GM18505 (cell line): Measurements from ENCODE around the gene ABHD17B.
"Not testable (repeated sequence)": the region's sequence is repeated elsewhere in the genome, so short reads cannot be mapped to it uniquely, and the experiment has no call there.

Experiments
- ATAC-seq: cut with Tn5 transposase; IDR thresholded peaks from one replicate; pipeline ENCODE4 v1.9.1; 2021; ENCODE audit not compliant: unreplicated experiment
- POLR2A ChIP-seq: IDR thresholded peaks from 4 replicates; pipeline ENCODE4 v1.6.1; 2011; ENCODE audit warnings: borderline replicate concordance; ENCODE audit not compliant: insufficient read depth, insufficient read length; ENCODE audit errors: extremely low read depth

ABHD17B gene

DNA sequence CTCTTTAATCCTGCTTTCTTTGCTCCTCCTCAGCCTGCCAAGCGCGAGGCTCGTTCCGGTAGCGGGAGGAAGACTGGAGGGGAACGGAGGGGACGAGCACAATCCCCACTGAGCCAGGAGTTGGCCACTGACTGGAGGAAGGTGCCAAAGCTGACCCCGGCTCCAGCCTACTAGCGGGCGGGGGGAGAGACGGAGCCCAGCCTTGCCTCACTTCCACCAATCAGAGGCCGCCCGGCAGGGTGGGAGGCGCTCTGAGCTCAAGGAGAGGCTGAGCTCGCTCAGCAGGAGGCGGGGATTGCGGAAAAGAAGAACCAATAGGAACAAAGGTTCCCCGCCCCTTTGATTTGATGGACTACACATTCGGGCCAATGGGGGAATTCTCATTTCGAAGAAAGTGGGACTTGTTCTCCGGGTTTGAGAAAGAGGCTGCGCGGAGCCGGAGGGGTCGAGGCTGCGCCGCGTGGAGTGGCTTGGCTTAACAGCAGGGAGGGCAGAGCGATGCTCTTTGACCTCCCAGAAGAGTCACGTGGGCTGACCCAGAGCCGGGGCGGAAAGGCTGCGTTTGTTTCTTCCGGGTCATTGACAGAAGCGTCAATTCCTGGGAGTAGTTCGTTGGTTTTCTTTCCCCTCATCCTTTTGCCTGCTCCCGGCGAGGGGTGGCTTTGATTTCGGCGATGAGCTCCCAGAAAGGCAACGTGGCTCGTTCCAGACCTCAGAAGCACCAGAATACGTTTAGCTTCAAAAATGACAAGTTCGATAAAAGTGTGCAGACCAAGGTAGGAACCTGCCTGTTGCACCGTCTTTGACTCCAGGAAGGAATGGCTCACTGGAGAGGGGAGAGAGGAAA, at the start of gene ABHD17B, which contains the start of gene C9orf85:
Gene ABHD17B (minus strand): TSS at position 133 of the 847 bp plus-strand sequence. CDS start 36,113 bp downstream, outside the sequence.
Gene C9orf85 (plus strand): TSS at position 579 of the 847 bp plus-strand sequence. CDS start 96 bp downstream, at position 675.
- peak; percentile 98 for TF ChIP-seq POLR2A

DNA sequence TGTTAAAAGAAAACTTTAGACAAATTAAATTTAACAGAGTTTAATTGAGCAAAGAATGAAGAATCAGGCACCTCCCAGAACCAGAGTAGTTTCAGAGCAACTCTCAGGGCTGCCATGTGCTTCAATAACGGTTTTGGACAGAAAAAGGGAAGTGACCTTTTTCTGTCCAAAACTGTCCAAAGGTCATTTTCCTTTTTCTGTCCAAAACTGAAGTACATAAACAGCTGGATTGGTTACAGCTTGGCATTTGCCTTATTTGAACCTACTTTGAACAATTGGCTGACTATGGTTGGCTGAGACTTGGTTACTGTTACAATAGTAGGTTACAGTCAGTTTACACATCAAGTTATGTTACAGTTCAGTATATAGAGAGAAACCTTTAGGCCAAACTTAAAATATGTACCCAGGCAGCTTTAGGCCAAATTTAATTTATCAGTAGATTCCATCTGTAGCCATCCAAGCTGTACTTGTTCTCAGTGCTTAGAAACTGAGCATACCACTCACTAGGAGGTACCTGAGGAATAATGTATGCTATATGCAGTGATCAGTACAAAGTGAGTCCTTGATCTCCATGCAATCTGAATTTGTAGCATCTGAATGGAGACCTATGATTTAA, 44.4 kb upstream of the ABHD17B start:
- ATAC-seq: peak; percentile 69
- no peak for TF ChIP-seq POLR2A

More for the DNA sequence above, at the start of gene ABHD17B, which contains the start of gene C9orf85:
- peak; percentile 92 for ATAC-seq

DNA sequence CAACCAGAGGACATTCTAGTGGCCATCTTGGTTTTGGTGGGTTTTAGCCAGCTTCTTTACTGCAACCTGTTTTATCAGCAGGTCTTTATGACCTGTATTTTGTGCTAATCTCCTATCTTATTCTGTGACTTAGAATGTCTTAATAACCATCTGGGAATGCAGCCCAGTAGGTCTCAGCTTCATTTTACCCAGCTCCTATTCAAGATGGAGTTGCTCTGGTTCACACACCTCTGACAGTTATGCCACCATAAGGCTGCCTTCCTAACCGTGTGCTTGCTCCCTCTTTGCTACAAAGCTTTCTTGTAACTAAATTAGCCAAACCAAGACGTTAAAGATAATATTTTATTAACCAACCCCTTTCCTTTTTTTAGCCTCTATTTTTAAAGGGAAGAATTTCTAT, 43.7 kb upstream of the ABHD17B start:
- not testable (repeated sequence) for ATAC-seq

- no peak for TF ChIP-seq POLR2A
- ATAC-seq: no peak
These were observed 33.9 kb upstream of the ABHD17B start for GRCh38 chr9:71944754-71945375.

DNA sequence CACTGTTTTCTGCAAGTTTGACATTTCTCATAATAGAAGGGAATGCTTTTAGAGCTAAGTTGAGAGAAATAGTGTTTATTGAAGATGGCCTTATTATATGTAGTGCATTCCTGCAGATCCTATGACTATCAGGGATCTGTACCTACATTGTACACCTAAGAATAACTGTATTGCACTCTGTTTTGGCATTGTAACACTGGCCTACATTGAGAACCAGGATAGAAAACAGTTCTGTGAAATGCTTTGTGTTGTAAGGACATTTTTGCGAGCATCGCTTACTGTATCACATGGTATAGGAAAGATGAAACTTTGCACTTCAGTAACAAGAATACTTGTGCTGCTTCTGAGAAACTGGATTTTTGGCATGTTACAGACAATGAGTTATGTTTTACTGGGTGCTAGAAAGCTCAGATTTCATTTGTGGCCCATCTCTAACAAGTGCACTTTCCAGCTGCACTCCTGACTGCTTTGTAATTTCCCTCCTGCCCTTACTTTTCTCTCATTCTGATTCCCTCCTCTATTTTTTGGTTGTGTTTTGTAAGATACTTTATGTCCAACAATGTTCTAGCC, 31.1 kb upstream of the ABHD17B start:
- no peak for TF ChIP-seq POLR2A
- no peak for ATAC-seq

- TF ChIP-seq POLR2A: no peak
- ATAC-seq: no peak
These were observed 30.1 kb upstream of the ABHD17B start for GRCh38 chr9:71941060-71941568.

GRCh38 chr9:71937898-71938297, 26.9 kb upstream of the ABHD17B start:
- ATAC-seq: no peak
- no peak for TF ChIP-seq POLR2A

- no peak for TF ChIP-seq POLR2A
- ATAC-seq: no peak
These were observed 26.2 kb upstream of the ABHD17B start for GRCh38 chr9:71937070-71937625.

- no peak for ATAC-seq
- no peak for TF ChIP-seq POLR2A
These were observed 25.1 kb upstream of the ABHD17B start for GRCh38 chr9:71936066-71936465.

DNA sequence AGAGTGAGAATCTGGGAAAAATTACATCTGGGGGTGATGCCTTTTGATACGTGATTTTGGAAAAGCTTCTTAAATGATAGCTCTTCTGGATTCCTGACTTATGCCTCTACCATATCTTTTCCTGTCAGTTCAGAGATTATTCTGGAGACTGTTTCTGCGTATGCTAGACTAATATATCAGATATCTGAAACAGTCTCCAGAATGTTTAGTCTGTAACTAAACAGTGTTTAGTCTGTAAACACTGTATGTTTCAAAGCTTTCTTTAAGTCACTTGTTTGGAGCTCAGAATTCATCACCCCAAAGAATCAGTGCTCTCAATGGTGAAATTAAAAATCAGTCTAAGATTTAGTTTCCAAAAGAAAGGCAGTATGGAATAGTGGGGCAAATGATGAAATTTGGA, 20.2 kb upstream of the ABHD17B start:
- no peak for ATAC-seq
- TF ChIP-seq POLR2A: no peak

DNA sequence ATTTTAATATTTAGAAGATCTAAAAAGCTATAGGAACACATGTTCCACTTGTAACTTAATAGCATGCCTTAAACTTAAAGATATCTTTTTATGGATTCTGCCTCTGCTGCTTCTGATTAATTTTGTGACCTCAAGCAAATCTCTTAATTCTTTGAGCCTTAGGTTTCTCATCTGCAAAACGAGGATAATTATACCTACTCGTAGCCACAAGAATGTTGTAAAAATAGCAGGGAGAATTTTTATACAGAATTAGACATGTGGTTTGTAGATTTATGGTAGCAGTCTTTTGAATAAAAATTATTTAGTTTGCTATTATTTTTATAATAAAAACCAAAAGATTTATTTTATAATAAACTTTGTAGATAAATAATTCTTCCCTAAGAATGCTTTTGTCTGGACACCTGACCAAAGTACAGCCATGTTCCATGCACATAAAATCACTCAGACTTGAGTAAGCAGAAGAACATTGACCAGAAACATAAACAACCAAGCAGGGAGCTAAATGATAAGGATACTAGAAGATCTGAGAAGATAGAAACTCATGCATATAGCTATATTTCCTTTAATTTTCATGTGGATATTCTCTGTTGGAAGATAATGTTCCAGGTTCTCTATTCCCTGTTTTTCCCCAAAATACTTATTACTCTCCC, 18.9 kb upstream of the ABHD17B start:
- no peak for TF ChIP-seq POLR2A
- no peak for ATAC-seq

DNA sequence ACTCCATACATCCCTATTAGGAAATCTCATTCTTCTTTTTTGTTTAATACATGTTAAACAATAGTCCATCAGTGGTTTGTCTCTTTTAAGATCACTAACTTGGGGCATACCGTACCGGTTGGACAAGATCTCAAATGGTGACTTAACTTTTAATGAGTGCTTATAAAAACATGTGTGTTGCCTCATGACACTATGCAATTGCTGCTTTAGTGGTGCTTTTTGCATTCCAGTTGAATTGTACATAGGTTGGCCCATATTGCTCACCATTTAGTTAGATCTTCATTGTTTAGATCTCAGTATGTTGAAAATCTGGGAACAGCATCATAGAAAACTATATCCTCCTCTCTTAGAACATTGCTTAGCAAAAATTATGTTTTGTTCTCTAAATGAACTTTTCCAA, 18.2 kb upstream of the ABHD17B start:
- no peak for TF ChIP-seq POLR2A
- no peak for ATAC-seq
